ENCODE measurements around the gene KCNH1.

GRCh38 chr1:210692796-210693195 lies 441.2 kb downstream of the KCNH1 start:
- TF ChIP-seq CTCF (IDR thresholded peaks at IDR 0.05; ENCODE audit: insufficient read depth, low read depth, low read length), result no peak
- no peak for TF ChIP-seq EZH2 (IDR thresholded peaks at IDR 0.05; ENCODE audit: insufficient read depth, low read length)

Measured in astrocyte (in vitro differentiated cells and primary cell).